PC-3 (cell line): ENCODE results near the gene SLC22A17. TPM values are rescaled to one million over a fixed set of nuclear protein-coding genes. Genes with fewer than 3 reads are reported as not detected.

Experiments
- ATAC-seq: fragments of 200-7000 bp; cut with Tn5 transposase; 2 replicates; pipeline ENCODE4 v1.9.1; 2020; ENCODE audit warnings: mild to moderate bottlenecking, moderate library complexity
- BruUV-seq: library from RNA; stranded (reverse); fragments of 400-500 nt; replicated peaks from 2 replicates; lab custom pipeline; 2021; lab: Mats Ljungman, UMichigan
- CTCF ChIA-PET: fragments of 300-600 bp; sonication (Branson Sonifier 250); formaldehyde crosslinking; loops from one replicate; lab custom pipeline; 2022; ENCODE audit warnings: antibody characterized with exemption; lab: Charles Lee
- POLR2A ChIA-PET: fragments of 300-600 bp; sonication (Branson Sonifier 250); formaldehyde crosslinking; loops from one replicate; lab custom pipeline; 2022; ENCODE audit warnings: antibody characterized with exemption; ENCODE audit not compliant: unreplicated experiment; lab: Charles Lee
- DNase-seq: peaks from one replicate; pipeline ENCODE4 v3.0.0-alpha.2; 2015
- H2AFZ ChIP-seq: fragments of 300-600 bp; sonication (generic); 2 replicates; pipeline ENCODE4 v1.6.0; 2016; ENCODE audit warnings: antibody characterized with exemption, low read length
- H3F3A ChIP-seq: fragments of 300-600 bp; sonication (generic); one replicate; pipeline ENCODE4 v1.6.0; 2017; ENCODE audit warnings: antibody characterized with exemption, low read length, control low read depth, mild to moderate bottlenecking; ENCODE audit not compliant: unreplicated experiment
- H3K27ac ChIP-seq: fragments of 300-600 bp; sonication (generic); 2 replicates; pipeline ENCODE4 v1.5.1; 2016; ENCODE audit warnings: mild to moderate bottlenecking, low read length
- H3K27me3 ChIP-seq: fragments of 300-600 bp; sonication (generic); 2 replicates; pipeline ENCODE4 v1.6.1; 2016; ENCODE audit warnings: low read length, mixed read lengths
- H3K36me3 ChIP-seq: fragments of 300-600 bp; sonication (generic); 2 replicates; pipeline ENCODE4 v1.6.1; 2016; ENCODE audit warnings: low read depth, mixed run types, low read length, mixed read lengths
- H3K4me1 ChIP-seq: fragments of 300-600 bp; sonication (generic); 2 replicates; pipeline ENCODE4 v1.5.1; 2016; ENCODE audit warnings: low read length; ENCODE audit not compliant: insufficient read depth
- H3K4me2 ChIP-seq: fragments of 300-600 bp; sonication (generic); 2 replicates; pipeline ENCODE4 v1.6.0; 2016; ENCODE audit warnings: low read length
- H3K4me3 ChIP-seq: fragments of 300-600 bp; sonication (generic); 2 replicates; pipeline ENCODE4 v1.5.1; 2016; ENCODE audit warnings: mild to moderate bottlenecking, low read length, mixed read lengths
- H3K79me2 ChIP-seq: fragments of 300-600 bp; sonication (generic); 2 replicates; pipeline ENCODE4 v1.6.1; 2017; ENCODE audit warnings: low read length, mixed read lengths
- H3K9ac ChIP-seq: fragments of 300-600 bp; sonication (generic); 2 replicates; pipeline ENCODE4 v1.6.0; 2016; ENCODE audit warnings: mild to moderate bottlenecking, low read length
- H3K9me2 ChIP-seq: fragments of 300-600 bp; sonication (generic); replicated peaks from 2 replicates; pipeline ENCODE4 v1.6.1; 2016; ENCODE audit warnings: mixed run types, low read length, mixed read lengths
- H3K9me3 ChIP-seq: fragments of 300-600 bp; sonication (generic); 2 replicates; pipeline ENCODE4 v1.6.1; 2016; ENCODE audit warnings: low read length, mixed read lengths
- H4K20me1 ChIP-seq: fragments of 300-600 bp; sonication (generic); 2 replicates; pipeline ENCODE4 v1.6.1; 2016; ENCODE audit warnings: low read length, mixed read lengths
- CTCF ChIP-seq: fragments of 300-600 bp; sonication (generic); conservative IDR thresholded peaks from 2 replicates; pipeline ENCODE4 v1.5.1; 2017; ENCODE audit warnings: antibody characterized with exemption, low read depth, mild to moderate bottlenecking, low read length
- EZH2 ChIP-seq: fragments of 300-600 bp; sonication (generic); IDR thresholded peaks from one replicate; pipeline ENCODE4 v1.6.1; 2017; ENCODE audit warnings: antibody characterized with exemption, mild to moderate bottlenecking, low read length; ENCODE audit not compliant: unreplicated experiment
- EZH2phosphoT487 ChIP-seq: fragments of 300-600 bp; sonication (generic); IDR thresholded peaks from 2 replicates; pipeline ENCODE4 v1.6.1; 2018; ENCODE audit warnings: mild to moderate bottlenecking, antibody characterized with exemption, low read length, borderline replicate concordance
- intact Hi-C: fragments of 100-400 bp; cut with micrococcal nuclease; formaldehyde crosslinking; loops from 2 replicates; pipeline ENCODE4 v1.9.0; 2023
- total RNA-seq: library from RNA; depleted of rRNA; stranded (reverse); fragments of >200 nt; gene quantifications from 2 replicates; pipeline ENCODE4 v1.2.3, GENCODE V29; 2014

Gene SLC22A17
- total RNA-seq, 1 experiment from 2014 or later = 12.0 TPM

DNA sequence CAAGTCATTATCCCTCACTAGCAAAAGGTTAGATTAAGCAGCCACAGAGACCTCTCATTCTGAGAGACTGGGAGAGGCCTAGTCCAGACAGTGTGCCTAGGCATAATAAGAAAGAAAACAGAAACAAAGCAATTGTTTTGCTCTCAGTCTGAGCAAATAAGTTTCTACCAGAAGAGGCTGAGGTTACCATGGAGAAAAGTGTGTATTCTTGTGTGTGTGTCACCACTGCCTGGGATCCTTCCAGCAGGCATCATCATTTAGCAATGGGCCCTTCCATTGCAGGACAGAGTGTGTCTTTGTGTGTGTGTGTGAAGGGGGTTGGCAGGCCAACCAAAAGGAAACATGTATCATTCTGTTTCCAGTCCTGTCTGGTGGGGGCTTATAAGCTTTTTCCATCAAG lies 8.6 kb upstream of the SLC22A17 start:
- POLR2A ChIA-PET = no interaction called here

DNA sequence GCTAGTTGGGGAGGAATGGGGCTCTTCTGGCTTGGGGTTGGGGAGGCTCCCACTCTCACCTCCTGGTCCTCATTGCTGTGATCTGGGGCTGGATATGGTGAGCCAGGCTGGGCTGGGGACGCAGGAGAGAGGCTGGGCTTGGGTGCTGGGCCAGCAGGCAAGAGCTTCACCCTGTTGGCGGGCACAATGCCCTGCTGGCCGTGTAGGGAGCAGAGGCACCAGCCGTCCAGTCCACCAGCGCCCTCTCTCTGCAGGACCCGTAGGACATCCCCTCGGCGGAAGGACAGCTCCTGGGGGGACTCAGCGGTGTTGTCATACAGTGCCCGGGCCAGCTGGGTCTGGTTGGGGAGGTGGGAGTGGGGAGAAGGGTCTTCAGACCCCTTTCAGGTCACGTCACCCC lies 7.8 kb upstream of the SLC22A17 start:
- ChIA-PET POLR2A (no interaction called here), CTCF (no interaction called here)
- H4K20me1 ChIP-seq = no peaks in the 10 kb centered on the region
- no peaks in the 10 kb centered on the region for H3K79me2 ChIP-seq
- no peaks in the 10 kb centered on the region for H3K4me1 ChIP-seq
- no peak overlapping the region for H3K27ac ChIP-seq
- no peaks in the 10 kb centered on the region for H3K9me2 ChIP-seq
- DNase-seq = no peak
- no peak overlapping the region for H3K4me2 ChIP-seq
- no peaks in the 10 kb centered on the region for H3K36me3 ChIP-seq
- intact Hi-C loops = no loop called here
- peaks cover 43% of the 10 kb centered on the region for H3K27me3 ChIP-seq
- no peak for ATAC-seq
- H2AFZ ChIP-seq = no peak overlapping the region
- TF ChIP-seq EZH2phosphoT487 = no peak
- TF ChIP-seq CTCF = peak; percentile 32; the same call in 1 of the 2 replicates
- no TSS peak for BruUV-seq
- no peak overlapping the region for H3K4me3 ChIP-seq
- H3F3A ChIP-seq = no peaks in the 10 kb centered on the region
- H3K9ac ChIP-seq = no peak overlapping the region
- H3K9me3 ChIP-seq = no peaks in the 10 kb centered on the region

More for the DNA sequence above, 8.6 kb upstream of the SLC22A17 start:
- H3K9ac ChIP-seq = no peak overlapping the region
- CTCF ChIA-PET = no interaction called here
- no peaks in the 10 kb centered on the region for H3F3A ChIP-seq
- no peaks in the 10 kb centered on the region for H3K36me3 ChIP-seq
- intact Hi-C loops = no loop called here
- no peaks in the 10 kb centered on the region for H3K79me2 ChIP-seq
- H3K4me3 ChIP-seq = no peak overlapping the region
- no peak overlapping the region for H2AFZ ChIP-seq
- ATAC-seq (peak; percentile 37), DNase-seq (no peak)
- H3K27me3 ChIP-seq = peaks cover 40% of the 10 kb centered on the region
- H3K27ac ChIP-seq = no peak overlapping the region
- no peaks in the 10 kb centered on the region for H3K9me2 ChIP-seq
- H3K9me3 ChIP-seq = no peaks in the 10 kb centered on the region
- BruUV-seq = no TSS peak
- no peaks in the 10 kb centered on the region for H4K20me1 ChIP-seq
- TF ChIP-seq EZH2 (no peak), CTCF (no peak), EZH2phosphoT487 (no peak)
- H3K4me2 ChIP-seq = no peak overlapping the region
- H3K4me1 ChIP-seq = no peaks in the 10 kb centered on the region

- no TSS peak for BruUV-seq
- DNase-seq (no peak), ATAC-seq (no peak)
- Histone ChIP-seq H3K36me3 (no peaks in the 10 kb centered on the region), H3K79me2 (no peaks in the 10 kb centered on the region), H3K4me1 (no peaks in the 10 kb centered on the region), H3K4me2 (no peak overlapping the region), H3K27ac (no peak overlapping the region), H3K9me2 (no peaks in the 10 kb centered on the region), H3K9me3 (no peaks in the 10 kb centered on the region), H4K20me1 (no peaks in the 10 kb centered on the region), H3K27me3 (peaks cover 44% of the 10 kb centered on the region), H2AFZ (no peak overlapping the region), H3K9ac (no peak overlapping the region), H3K4me3 (no peak overlapping the region), H3F3A (no peaks in the 10 kb centered on the region)
- intact Hi-C loops = no loop called here
- TF ChIP-seq EZH2phosphoT487 = no peak
- no peak for TF ChIP-seq EZH2
- TF ChIP-seq CTCF = no peak
- ChIA-PET POLR2A (no interaction called here), CTCF (no interaction called here)
Measured at GRCh38 chr14:23359722-23360447, 7.2 kb upstream of the SLC22A17 start.
